ENCODE measurements around the gene RHBDL2. TPM values are rescaled to one million over a fixed set of nuclear protein-coding genes. Genes with fewer than 3 reads are reported as not detected.
A peak's percentile ranks its signal among the peaks of the same experiment; 100 is the strongest.

The RHBDL2 gene
- total RNA-seq, 2 donors from 2014 or later: not detected

DNA sequence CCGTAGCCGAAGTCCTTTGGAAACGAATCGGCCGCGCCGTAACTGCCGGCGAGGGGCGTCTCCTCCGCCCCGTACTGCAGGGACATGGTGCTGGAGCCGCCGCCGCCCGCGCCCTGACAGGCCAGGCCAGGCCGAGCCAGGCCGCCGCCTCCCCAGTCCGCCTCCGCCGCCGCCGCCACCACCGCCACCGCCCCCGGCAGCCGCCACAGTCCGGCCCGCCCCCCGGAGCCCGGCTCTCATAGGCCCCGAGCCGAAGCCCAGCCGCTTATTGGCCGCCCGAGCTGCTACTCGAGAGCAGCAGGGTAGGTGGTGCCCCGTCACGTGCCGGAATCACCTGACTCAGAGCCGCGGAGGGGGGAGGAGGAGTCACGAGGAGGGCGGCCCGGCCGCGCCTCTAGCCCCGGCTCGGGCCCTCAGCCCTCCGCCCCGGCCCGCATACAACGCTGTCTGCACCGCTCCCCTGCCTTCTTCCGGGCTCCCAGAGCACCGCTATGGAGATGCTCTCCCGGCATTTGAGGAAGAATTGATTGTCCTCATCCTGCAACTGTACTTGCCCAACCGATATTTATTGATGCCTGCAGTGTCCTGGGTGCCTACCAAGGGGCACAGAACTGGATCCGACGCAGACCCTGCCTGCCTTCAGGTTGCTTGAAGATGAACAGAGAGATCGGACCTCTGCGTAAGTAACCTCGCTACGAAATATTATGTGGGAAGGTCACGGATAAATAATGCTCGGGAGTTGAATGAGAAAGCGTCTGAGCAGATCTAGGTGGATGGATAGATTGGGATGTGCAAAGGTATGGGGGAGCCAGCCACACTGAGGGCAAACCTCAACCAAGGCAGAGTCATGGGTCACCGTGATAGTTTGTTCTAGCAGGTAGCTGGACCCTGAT is 81.8 kb downstream of the RHBDL2 start, which contains the start of gene RRAGC:
RRAGC (minus strand) TSS at position 212 of the 893 bp plus-strand sequence; CDS start at position 86, 126 bp downstream.
- Mint-ChIP-seq H3K4me3 (peak within 1 kb of the TSS; percentile 74), H3K27me3 (ENCODE audit: insufficient read depth) (no peaks in the 10 kb centered on the region), H3K9me3 (no peaks in the 10 kb centered on the region), H3K27ac (peak within 1 kb of the TSS; percentile 86), H3K36me3 (ENCODE audit: low read depth) (peaks cover 16% of the 10 kb centered on the region), H3K4me1 (peaks cover 19% of the 10 kb centered on the region)
- Histone ChIP-seq H3K4me1 (ENCODE audit: control insufficient read depth, insufficient read depth, low read length) (peaks cover 7% of the 10 kb centered on the region), H3K36me3 (ENCODE audit: control insufficient read depth, insufficient read depth, low read length) (peaks cover 34% of the 10 kb centered on the region), H3K27ac (ENCODE audit: low read depth, low read length) (no peak within 1 kb of the TSS), H3K9ac (ENCODE audit: extremely low read depth, low read length, poor library complexity, severe bottlenecking) (peak within 1 kb of the TSS; percentile 60), H3K9me3 (ENCODE audit: control insufficient read depth, low read length) (no peaks in the 10 kb centered on the region), H3K27me3 (ENCODE audit: control insufficient read depth, insufficient read depth, low read length, poor library complexity, severe bottlenecking) (no peaks in the 10 kb centered on the region), H3K4me3 (ENCODE audit: low read length) (peak within 1 kb of the TSS; percentile 94)
- WGBS, 2 experiments (ENCODE audit: insufficient coverage in 1 of 2, insufficient read length in 1 of 2): 0 to 2% methylated on average over 31 to 70 of the region's 70 CpGs
- TF ChIP-seq CTCF (conservative IDR thresholded peaks at IDR 0.05): no peak
- DNase-seq: peak; percentile 100

DNA sequence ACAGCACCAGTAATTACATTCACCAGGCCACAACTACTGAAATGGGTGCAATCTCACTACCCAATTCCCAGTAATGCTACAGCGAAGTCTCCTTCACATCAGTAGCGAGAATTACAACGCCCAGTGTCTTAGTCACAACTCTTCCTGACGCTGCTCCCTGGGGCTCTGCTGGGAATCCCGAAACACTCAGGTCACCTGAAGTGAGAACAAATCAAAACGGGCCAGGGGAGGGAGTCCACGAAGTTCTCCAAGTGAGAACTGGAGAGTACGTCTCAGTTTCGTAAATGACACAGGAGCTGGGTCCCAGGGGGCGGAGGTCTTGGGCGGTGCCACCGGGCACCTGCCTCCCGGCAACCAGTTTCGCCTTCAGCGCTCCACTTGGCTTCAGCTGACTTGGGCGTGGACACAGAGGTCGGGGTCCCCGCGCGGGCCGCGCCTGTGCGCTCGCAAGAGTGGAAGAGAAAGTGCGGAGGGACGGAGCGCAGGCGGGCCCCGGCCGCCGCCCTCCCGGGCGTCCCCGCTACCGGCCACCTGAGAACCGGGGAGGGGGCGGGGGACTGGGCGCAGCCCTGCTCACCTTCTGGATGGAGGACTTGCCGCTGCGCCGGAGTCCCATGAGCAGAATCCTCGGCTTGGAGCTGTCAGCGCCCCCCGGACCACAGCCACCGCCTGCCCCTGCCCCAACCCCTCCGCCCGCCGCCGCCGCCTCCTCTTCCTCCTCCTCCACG is 82.6 kb downstream of the RHBDL2 start:
- Histone ChIP-seq H3K9ac (ENCODE audit: extremely low read depth, low read length, poor library complexity, severe bottlenecking) (peak overlapping the region; percentile 31), H3K27ac (ENCODE audit: low read depth, low read length) (no peak overlapping the region), H3K27me3 (ENCODE audit: control insufficient read depth, insufficient read depth, low read length, poor library complexity, severe bottlenecking) (no peaks in the 10 kb centered on the region), H3K4me1 (ENCODE audit: control insufficient read depth, insufficient read depth, low read length) (peaks cover 7% of the 10 kb centered on the region), H3K4me3 (ENCODE audit: low read length) (peak overlapping the region; percentile 89), H3K36me3 (ENCODE audit: control insufficient read depth, insufficient read depth, low read length) (peaks cover 28% of the 10 kb centered on the region), H3K9me3 (ENCODE audit: control insufficient read depth, low read length) (no peaks in the 10 kb centered on the region)
- Mint-ChIP-seq H3K36me3 (ENCODE audit: low read depth) (peaks cover 19% of the 10 kb centered on the region), H3K9me3 (no peaks in the 10 kb centered on the region), H3K27ac (peak overlapping the region; percentile 86), H3K4me3 (peak overlapping the region; percentile 74), H3K27me3 (ENCODE audit: insufficient read depth) (no peaks in the 10 kb centered on the region), H3K4me1 (peaks cover 19% of the 10 kb centered on the region)
- peak; percentile 76 for DNase-seq
- WGBS, 2 experiments (ENCODE audit: insufficient coverage in 1 of 2, insufficient read length in 1 of 2): 2 to 9% methylated on average over 18 to 51 of the region's 51 CpGs
- no peak for TF ChIP-seq CTCF (conservative IDR thresholded peaks at IDR 0.05)

DNA sequence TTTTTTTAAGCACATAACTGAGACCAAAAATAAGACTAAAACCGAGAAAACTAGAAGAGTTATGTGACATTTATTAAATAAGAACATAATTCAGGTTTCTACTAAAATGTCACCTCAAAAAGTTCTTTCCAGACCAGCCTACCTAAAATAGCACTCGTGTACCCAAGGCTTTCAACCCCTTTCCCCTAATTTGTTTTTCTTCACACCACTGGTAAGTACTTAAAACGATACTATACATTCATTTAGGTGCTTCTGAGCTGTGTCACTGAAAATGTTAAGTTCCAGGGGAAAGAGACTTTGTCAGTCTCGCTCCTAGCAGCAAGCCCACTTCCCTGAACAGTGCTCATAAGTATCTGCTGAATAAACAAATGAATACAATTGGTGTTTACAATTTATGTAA is 88.8 kb downstream of the RHBDL2 start:
- Mint-ChIP-seq H3K9me3 (no peaks in the 10 kb centered on the region), H3K27me3 (ENCODE audit: insufficient read depth) (no peaks in the 10 kb centered on the region), H3K4me3 (no peak overlapping the region), H3K4me1 (peaks cover 18% of the 10 kb centered on the region), H3K27ac (no peak overlapping the region), H3K36me3 (ENCODE audit: low read depth) (peaks cover 49% of the 10 kb centered on the region)
- no peak overlapping the region for H3K4me3 ChIP-seq (ENCODE audit: low read length)
- TF ChIP-seq CTCF (conservative IDR thresholded peaks at IDR 0.05): no peak
- H3K27me3 ChIP-seq (ENCODE audit: control insufficient read depth, insufficient read depth, low read length, poor library complexity, severe bottlenecking): no peaks in the 10 kb centered on the region
- DNase-seq: no peak
- peaks cover 7% of the 10 kb centered on the region for H3K4me1 ChIP-seq (ENCODE audit: control insufficient read depth, insufficient read depth, low read length)
- WGBS, 2 experiments (ENCODE audit: insufficient coverage in 1 of 2, insufficient read length in 1 of 2): 95 to 100% methylated on average over 2 to 4 of the region's 4 CpGs
- no peak overlapping the region for H3K27ac ChIP-seq (ENCODE audit: low read depth, low read length)
- peaks cover 62% of the 10 kb centered on the region for H3K36me3 ChIP-seq (ENCODE audit: control insufficient read depth, insufficient read depth, low read length)
- H3K9ac ChIP-seq (ENCODE audit: extremely low read depth, low read length, poor library complexity, severe bottlenecking): no peak overlapping the region
- no peaks in the 10 kb centered on the region for H3K9me3 ChIP-seq (ENCODE audit: control insufficient read depth, low read length)

Measured in endodermal cell (in vitro differentiated cells).